GM12873 (cell line): ENCODE data around the gene PLA2G1B.

Experiments used
- CTCF ChIP-seq: IDR thresholded peaks from 2 replicates; pipeline ENCODE4 v1.5.1; 2012; ENCODE audit warnings: low read depth, mild to moderate bottlenecking, moderate library complexity, low read length, control low read depth; ENCODE audit not compliant: insufficient read depth; ENCODE audit errors: missing control alignments

The PLA2G1B gene

DNA sequence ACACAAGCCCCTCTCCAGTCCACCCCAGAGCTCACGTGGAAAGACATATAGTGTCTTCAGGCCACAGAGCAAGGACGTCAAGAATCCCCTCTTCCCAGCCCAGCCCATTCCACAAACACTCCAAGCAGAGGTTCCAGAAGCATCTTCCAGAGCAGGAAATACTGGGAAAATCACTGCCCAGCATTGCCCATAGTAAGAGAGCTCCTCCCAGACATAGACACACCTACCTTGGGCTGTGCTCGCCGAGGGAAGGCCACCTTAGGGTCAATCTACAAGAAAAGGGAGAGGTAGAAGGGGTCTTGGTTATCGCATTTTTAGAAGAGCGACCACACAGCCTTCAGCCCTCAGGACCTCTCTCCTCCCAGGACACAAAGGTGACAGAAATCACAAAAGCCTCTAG, 36.9 kb upstream of the PLA2G1B start:
- TF ChIP-seq CTCF: no peak

GRCh38 chr12:120363274-120363855, 35.8 kb upstream of the PLA2G1B start:
- TF ChIP-seq CTCF: no peak

DNA sequence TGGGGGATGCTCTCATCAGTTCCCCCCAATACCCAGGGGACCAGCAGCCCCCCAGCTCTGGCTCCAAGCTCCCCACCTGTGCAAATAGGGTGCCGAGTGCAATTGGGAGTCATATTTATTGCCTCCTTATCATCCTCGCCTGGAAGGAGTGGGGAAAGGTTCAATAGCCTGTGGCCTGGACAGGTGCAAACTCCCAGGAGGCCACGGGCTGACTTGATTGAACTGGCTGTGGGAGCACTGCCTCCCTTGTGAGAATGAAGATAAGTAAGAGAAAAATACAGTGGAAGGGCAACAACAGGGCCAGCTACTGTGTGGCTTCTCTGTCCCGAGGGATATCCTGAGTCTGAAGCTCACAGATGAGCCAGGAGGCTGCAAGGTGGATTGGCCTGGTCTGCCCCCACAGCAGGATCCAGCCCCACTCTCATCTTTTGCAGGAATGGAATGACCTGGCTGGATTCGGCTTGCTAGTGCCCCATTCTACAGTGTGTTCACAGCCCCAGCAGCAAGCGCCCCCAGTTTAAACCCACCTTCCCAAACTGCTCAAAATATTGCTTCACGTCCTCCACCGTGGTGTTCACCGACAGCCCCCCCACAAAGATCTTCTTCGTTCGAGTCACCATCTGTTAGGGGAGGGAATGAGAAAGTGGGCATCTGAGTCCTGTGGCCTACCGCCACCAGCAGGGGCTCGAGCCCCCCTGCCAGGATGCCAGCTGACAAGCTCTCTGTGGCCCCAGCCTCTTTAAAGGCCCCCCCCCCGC, 35.1 kb upstream of the PLA2G1B start:
- TF ChIP-seq CTCF: no peak

- TF ChIP-seq CTCF: no peak
Observed at GRCh38 chr12:120361506-120362208, 34.1 kb upstream of the PLA2G1B start.

- no peak for TF ChIP-seq CTCF
Observed at GRCh38 chr12:120359128-120359527, 31.5 kb upstream of the PLA2G1B start.

DNA sequence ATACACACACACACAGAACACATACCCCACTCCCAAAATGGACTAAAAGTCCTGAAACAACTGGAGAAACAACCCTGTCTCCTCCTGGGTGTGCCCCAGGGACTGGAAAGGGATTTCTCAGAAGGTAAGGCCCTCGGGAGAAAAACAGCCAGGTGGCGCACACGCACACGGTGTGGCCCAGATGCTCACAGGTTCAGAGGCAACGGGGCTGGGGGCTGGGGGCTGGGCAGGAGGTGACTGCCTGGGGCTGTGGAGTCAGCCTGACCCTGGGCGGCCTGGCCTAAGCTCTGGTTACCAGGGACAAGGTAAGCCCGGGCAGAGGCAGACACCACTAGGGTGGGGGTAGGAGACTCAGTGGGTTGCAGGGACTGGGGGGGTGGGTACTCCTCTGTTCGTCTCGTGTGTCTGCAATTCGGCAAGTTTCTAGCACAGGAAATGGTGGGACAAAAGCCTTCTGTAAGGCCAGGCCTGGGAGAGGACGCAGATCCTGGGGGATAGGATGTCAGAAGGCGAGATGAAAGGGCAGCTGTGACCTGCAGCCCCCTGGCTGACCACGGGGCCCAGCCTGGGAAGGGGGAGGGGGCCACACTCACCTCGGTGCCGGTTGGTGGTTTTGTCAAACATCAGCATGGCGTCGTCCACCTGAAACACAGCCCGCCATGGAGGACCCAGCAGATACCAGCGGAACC, 31.0 kb upstream of the PLA2G1B start:
- TF ChIP-seq CTCF: no peak

GRCh38 chr12:120357104-120357503, 29.5 kb upstream of the PLA2G1B start:
- TF ChIP-seq CTCF: no peak
